GM21367 (cell line): ENCODE measurements around the gene ADAM15.

Experiments used
- ATAC-seq: cut with Tn5 transposase; IDR thresholded peaks from one replicate; pipeline ENCODE4 v1.9.1; 2021; ENCODE audit not compliant: unreplicated experiment

The ADAM15 gene

DNA sequence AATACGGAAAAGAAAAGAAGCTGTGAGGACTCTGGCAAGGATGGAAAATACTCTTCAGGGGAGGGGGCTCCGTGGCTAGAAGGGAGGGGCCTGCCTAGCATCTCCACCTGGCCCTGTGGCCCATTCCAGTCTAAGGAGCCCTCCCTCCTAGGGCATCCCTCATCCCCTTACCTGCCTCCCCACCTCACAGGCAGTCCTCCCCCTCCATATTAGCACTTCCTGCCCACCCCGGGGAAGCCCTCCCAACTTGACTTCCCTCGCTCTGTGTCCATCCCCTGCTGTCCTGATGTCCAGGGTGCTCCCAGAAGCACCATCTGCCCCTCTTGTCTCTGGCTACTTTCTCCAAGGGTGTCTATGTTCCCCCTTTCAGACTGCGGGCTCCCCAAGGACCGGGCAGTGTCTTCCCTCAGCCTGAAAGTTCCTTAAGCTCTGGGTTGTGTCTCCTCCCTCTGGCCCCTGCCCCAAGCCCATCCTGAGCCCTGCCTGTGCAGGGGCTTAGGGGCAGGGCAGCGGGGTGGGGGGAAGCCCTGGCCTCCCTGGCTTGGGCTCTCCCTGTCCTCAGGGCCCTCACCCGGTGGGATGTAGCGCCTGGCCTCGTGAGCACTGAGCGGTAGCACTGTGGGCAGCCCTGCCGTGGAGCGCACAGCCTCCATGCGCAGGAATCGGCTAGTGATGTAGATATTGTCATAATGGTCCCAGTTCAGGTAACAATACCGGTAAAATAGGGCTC, 21.4 kb upstream of the ADAM15 start:
- no peak for ATAC-seq

DNA sequence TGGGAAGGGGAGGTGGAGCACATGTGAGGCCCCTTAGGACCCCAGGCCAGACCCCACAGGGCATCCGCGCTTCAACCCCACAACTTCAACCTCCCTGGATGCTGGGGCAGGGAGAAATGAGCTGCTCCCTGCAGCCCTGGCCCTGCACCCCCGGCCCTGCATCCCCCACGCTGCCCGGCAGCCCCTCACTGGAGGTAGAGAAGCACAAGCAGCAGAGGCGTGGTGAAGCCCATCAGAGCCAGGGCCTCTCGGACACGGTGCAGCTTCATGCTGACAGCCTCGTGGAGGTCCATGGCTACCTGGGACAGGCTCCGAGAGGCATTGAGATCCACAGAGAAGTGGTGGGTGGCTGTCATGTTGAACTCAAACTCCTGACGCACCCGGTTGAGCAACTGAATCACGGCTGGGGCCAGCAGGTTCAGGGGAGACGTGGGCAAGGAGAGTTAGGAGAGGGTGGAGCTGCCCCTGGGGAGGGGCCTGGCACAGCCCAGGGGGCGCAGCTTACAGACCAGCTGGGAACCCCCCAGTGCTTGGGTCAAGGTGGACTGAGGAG, 20.8 kb upstream of the ADAM15 start:
- no peak for ATAC-seq

DNA sequence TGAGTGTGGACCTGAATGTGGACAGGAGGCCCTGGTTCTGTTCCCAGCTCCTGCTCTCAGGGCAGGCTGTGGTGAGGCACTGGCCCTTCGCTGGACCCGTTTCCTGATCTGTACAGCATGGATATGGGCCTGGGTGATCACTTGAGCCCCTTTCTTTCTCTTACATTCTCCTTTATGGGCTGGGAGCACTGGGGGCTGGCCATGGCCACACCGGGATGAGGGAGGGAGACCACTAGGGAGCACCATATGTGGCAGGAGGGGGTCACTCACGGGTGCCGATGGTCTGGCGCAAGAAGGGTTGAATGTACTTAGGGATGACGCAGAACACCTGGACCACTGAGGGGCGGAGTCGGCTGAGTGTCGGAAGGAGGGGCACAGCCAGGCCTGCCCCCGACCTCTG, 20.2 kb upstream of the ADAM15 start:
- no peak for ATAC-seq

DNA sequence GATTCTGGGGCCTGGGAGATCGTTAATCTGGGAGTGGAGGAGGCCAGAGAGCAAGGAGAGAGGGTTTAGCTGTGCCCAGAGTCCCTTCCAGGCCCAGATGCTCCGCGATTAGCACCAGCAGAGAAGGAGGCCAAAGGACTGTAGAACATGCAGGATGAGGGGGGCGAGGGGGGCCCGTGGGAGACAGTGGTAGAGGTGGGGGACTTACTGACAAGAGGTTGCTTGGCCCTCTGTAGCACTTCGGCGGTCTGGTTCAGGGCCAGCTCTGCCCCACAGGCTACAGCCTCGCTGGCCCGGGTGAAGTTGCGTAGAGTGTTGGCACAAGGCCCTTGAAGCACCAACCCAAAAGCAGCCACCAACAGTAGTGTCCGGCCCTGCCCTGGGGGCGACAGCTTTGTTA, 18.2 kb upstream of the ADAM15 start:
- ATAC-seq = no peak

DNA sequence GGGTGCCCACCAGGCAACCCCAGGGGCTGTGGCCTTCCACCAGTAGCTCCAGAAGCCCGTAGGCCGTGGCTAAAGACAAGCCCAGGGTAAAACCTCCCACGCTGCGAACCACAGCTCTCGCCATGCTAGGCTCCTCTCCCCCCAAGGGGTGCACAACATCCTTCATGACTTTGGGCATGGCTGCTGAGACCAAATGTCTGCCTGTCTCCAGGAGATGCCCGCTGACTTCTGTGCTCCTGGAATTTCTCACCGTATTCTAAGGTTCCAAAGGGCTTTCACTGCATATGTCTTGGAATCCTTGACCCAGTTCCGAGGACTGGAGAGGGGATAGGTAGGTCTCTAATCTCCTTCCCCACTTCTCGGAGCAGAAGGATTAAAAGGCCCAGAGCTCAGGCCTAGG, 17.6 kb upstream of the ADAM15 start, which contains the start of the genes DCST1 and DCST2:
Gene DCST1, plus strand, starts transcription at position 301 of the 400 bp plus-strand sequence. CDS start 213 bp downstream, outside the sequence.
Gene DCST2, minus strand, starts transcription at position 258 of the 400 bp plus-strand sequence. Its CDS starts 80 bp downstream, at position 178.
- no peak for ATAC-seq

DNA sequence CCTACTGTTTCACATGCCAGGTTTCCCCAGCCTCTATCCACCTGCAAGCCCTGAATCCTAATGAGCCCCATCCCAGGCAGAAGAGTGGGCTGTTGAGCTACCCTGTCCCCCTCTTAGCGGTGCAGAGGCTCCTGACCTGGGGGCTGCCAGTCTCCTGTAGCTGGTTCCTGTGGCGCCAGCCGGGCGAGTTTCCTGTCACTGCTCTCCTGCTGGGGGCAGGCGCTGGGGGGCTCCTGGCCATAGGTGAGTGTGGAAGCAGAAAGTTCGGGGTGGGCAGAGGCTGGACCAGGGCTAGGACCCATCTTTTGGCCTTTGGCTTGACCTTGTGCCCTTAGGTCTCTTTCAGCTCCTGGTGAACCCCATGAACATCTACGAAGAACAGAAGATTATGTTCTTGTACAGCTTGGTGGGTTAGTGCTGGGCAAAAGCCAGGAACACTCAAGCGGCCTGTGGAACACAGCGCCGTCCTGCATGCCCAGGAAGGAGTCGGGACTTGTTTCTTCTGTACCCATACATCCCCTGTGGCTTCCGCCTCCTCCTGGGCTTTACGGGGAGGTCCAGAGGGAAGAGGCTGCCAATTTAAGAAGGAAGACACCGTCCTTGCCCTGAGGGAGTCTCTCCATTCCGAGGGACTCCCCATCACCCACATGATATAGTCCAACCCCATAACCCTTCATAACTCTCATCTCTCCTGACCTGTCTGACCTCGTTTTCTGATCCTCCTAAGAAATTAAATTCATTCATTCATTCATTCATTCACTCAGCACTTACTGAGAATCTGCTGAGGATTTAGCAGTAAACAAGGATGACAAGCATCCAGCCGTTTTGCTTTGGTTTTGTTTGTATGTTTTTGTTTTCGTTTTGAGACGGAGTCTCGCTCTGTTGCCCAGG, 16.6 kb upstream of the ADAM15 start:
- no peak for ATAC-seq

DNA sequence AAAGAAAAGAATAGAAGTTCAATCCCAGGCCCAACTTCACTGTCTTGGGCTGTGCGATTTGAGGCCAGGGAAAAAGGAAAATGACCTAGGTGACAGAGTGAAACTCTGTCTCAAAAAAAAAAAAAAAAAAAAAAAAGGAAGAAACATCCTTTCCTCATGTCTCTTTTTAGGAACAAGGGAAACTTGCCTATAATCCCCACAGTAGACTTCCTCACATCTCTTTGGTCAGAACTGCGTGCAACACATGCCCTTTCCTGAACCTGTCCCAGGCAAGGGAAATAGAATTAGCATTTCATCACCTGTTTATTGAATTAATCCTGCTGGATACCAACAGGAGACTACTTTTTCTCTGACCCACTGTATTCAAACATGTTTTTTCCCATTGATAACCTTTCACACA, 15.2 kb upstream of the ADAM15 start:
- no peak for ATAC-seq

DNA sequence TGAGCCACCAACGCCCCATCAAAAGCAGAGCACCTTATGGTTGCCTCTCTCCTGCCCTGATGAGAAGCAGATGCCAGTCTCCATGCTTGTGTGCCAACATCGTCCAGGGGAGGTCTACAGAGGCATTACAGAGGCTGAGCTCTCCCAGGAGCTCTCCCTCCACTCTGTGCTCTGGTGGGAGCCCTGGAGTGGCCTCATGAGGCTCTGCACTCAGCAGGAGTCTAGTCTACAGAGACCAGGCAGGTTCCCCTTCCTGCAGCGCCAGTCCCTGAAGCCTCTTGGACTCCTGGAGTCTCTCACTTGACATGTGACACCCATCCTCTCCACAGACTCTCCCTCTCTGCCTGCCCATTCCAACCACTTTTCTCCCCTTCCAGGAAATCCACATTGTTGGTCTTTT, 14.1 kb upstream of the ADAM15 start:
- ATAC-seq = no peak

DNA sequence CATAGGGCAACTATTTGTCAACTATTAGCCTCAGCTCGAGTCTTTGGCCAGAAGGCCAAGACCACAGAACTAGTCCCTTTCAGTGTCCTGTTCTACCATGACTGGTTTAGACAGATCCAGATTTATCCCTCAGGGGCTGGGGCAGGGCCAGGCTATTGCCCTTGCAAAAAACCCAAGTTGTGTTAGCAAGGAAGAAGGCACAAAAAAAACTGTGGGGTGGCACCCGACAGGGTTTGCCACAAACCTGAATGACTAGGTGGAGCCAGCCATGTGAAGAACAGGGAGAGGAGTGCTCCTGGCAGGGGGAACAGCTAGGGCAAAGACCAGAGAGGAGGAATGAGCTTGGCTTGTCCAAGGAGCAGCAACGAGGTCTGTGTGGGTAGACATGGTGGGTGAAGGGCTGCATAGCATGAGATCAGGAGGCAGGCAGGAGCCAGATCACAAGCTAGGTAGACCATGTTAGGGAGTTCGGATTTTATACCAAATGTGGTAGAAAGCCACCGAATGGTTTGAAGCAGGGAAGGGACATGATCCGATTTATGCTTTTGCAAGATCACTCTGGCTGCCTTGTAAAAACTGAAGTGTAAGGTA, 13.2 kb upstream of the ADAM15 start:
- no peak for ATAC-seq

DNA sequence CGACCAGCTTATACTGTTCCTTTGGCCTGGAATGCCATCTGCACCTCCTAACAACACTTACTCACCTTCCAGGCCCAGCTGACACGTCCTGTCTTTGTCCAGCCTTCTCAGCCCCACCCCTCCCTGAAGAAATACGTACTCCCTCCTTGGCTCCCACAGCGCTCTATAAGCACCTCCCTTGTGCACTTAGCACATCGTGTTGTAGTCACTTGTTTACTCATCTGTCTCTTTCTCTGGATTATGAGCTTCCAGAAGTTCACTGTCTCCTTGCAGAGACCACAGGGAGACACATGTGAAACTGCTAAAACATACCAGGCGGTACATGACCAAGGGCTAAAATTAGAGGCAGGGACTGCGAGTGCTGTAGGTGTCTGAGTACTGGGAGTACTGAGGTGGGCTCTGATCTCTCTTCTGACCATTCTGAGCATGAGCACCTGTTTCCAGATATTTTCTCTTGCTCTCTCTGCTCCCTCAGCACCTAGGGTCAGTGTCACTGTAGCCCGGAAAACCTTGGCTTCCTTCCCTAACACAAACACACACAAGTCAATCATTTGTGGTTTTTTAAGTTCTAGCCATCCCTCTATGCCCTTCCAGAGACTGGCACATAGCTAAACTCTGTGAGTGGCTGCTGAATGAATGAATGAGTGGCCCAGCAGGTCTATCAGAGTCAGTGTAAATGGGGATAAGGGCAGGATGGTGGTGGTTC, 12.4 kb upstream of the ADAM15 start:
- no peak for ATAC-seq

DNA sequence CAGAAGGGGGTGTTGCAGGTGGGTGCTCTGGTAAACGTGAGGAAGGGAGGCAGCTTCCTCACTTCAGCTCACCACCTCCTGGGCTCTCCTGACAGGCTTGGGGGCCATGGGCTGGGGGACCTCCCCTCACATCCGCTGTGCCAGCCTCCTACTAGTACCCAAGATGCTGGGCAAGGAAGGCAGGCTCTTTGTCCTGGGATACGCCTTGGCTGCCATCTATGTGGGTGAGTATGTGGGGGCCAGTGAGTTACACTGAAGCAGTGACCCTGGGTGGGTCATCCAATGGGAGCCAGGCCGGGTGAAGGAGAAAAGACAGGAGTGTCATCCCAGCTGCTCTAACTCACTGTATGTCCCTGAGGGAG, 11.8 kb upstream of the ADAM15 start:
- ATAC-seq = no peak

DNA sequence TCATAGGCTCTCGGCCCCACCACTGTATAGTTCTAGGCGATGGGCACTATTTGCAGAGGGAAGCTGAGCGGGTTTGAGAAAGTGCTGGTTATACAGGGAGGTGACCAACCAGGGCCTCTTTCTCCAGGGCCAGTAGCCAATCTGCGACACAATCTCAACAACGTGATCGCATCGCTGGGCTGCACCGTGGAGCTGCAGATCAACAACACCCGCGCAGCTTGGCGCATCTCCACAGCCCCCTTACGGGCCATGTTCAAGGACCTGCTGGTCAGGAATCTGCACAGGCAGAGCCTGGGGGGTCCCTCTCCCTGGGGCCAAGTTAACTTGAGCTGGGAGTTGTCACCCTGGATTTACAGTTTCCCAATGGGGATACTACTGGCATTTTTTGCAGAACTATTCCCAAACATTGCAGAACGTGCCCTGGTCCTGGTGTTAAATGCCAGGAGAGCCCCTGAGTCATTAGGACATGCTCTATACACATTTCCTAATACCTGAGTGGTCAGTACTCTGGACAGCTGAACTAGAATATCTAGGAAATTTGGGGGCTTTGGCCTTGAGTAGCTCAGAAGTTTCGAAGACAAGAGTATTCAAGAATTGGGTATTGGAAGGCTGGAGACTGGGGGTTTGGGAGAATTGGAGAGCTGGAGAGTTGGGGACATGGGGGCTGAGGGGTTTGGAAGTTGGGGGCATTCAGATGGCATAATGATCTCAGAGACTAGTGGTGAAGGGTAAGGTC, 10.6 kb upstream of the ADAM15 start:
- ATAC-seq = no peak

DNA sequence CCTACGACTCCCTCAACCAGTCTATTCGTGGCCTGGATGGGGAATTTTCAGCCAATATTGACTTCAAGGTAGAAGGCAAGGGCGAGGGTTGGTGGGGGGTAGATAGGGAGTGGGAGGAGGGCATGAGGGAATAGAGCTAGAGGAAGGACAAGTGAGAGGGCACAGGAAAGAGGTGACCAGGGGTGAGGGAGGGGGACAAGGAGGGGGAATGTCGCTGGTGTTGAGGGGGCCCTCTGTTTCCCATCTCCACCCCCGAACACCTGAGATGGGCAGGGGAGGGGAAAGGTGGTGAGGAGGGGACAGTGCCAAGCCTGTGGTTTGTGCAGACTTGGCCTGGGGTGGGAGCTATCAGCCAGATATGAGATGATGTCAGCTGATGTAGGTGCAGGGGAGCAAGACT, 8.3 kb upstream of the ADAM15 start:
- no peak for ATAC-seq

DNA sequence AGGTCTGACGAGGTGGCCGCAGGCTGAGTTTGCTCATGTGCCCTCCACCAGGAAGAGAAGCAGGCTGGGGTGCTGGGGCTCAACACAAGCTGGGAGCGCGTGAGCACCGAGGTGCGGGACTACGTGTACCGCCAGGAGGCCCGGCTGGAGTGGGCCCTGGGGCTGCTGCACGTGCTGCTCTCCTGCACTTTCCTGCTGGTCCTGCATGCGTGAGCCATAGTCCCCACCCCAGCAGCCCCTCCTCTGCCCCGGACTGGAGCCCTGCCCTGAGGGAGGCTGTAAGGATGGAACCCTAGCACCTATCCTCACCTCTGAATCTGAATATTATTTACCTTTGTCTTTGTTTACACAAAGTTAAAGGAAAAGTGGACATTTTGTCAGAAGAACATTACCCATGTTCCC, 7.8 kb upstream of the ADAM15 start:
- no peak for ATAC-seq

DNA sequence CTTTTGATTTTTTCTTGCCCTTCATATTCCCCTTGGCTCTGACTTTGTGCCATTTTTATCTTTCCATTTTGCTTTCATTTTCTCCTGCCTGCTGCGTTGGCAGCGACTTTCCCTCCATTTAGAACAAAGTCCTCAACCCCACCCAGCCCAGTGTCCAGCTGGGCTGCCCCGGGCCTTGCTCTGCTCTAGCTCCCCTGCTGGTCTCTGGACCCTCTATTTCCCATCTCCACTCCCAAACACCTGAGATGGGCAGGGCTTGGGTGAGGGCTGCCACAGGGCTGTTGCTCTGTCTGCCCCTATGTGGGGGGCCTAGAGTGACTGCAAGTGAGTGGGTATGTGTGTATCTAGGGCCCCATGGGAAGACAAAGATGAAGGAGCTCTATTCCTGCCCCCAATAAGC, 7.3 kb upstream of the ADAM15 start:
- ATAC-seq = no peak

DNA sequence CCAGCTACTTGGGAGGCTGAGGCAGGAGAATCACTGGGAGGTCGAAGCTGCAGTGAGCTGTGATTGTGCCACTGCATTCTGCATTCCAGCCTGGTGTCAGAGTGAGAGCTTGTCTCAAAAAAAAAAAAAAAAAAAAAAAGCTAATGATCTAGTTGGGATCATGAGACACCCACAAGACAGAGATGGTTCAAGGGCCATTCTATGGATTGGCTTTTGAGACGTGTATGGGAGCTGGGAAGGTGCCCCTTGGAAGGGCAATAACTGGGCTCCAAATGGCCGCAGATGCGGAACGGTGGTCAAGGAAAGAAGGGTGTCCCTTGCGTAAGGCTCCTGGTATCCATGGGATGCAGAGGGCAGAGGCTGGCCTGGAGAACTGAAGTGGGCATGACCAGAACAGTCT, 6.8 kb upstream of the ADAM15 start:
- ATAC-seq = no peak

DNA sequence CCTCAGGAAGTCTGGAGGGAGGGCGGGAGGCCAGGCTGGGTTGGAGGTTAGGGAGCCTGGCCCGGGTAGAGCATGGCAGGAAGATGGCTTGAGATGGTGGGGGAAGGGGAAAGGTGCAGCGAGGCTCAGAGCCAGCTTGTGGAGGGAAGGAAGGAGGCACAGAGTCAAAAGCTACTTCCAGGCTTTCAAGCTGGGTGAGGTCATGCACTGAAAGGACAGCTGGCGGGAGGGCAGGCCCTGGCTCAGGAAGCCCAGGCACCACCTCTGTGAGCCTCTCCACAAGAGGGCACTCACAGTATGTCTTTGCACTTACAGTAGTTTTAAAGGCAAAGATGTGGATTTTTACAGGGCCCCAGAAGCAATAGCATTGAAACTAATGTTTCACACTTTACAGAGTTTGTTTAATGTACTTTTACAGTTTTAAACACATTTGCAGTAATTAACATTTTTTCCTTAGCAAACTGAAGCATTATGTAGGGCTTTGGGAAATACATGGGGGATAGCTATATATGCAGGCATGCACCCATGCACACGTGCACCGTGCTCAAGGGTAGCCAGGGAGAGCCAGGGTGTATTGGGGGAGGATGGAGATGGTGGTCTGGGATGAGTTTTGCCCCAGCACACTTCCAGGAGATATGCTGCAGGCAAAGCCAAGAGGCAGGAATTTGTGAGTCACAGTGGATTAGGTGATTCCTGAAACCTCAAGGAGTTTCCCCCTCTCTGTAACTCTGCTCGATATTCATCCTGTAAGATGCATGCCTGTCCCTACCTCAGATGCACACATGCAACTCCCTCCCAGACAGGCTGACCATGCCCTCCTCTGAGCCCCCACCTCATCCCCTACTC, 6.1 kb upstream of the ADAM15 start:
- ATAC-seq = no peak

DNA sequence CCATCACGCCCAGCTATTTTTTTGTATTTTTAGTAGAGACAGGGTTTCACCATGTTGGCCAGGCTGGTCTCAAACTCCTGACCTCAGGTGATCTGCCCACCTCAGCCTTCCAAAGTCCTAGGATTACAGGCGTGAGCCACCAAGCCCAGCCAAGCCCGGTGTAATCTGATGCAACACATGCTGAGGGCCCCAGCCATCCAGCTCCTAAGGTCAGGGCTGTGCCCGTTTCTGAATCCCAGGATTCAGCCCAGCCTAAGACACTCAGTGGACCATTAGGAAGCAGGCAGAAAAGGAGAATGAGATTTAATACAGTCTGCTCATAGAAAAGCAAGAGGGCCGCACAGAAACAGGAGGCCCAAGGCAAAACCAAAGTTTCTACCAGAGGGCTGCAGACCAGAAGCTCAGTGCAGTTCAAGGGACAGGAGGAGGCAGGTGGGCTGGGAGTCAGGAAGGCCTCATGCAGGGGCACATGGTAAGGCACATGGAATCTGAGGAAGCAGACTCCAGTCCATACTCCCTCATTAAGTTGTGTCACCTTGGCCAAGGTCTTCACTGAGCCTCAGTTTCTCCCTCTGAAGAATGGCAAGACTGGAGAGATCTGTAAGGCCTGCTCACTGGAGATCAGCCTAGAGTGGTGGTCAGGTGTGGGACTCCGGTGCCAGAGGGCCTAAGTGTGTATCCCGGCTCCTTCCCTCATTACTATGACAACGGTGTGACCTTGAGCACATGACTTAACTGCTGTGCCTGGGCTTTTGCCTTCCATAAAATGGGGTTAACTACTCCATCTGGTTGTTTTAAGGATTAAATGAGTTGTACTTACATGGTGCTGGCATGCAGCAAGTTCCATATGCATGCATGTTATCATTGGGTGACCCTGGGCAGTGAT, 2.4 kb upstream of the ADAM15 start:
- ATAC-seq = no peak
